K562 (cell line): ENCODE data around the gene FAM20B. TPM values are rescaled to one million over a fixed set of nuclear protein-coding genes. Genes with fewer than 3 reads are reported as not detected.
A peak's percentile ranks its signal among the peaks of the same experiment; 100 is the strongest.

Experiments used
- BACH1 ChIP-seq: fragments of 200-800 bp; sonication (Bioruptor generic); IDR thresholded peaks from 2 replicates; pipeline ENCODE4 v1.6.1; 2016; ENCODE audit warnings: missing genetic modification characterization, missing compliant biosample characterization
- CBX3 ChIP-seq, 2 experiments: IDR thresholded peaks; 1 replicate in 1 of 2; 2 replicates in 1 of 2; pipeline ENCODE4 v1.6.1; 2012; ENCODE audit warnings: inconsistent platforms in 2 of 2, low read length in 2 of 2, borderline replicate concordance in 1 of 2, control low read depth in 1 of 2
- CCAR2 ChIP-seq: fragments of 200-400 bp; formaldehyde crosslinking; IDR thresholded peaks from 2 replicates; pipeline ENCODE4 v1.6.1; 2017; ENCODE audit warnings: mild to moderate bottlenecking, low read depth, low read length
- FOXK2 ChIP-seq, 2 experiments: fragments of 450-650 bp; IDR thresholded peaks in 1 of 2; conservative IDR thresholded peaks in 1 of 2; 2 replicates each; pipeline ENCODE4 v1.6.1; 2016; ENCODE audit warnings: low read depth in 2 of 2, mild to moderate bottlenecking in 1 of 2
- HDAC6 ChIP-seq: IDR thresholded peaks from 2 replicates; pipeline ENCODE4 v1.6.1; 2012; ENCODE audit warnings: low read depth, mild to moderate bottlenecking, control low read depth, inconsistent platforms, low read length, moderate library complexity
- MCM5 ChIP-seq: fragments of 450-650 bp; IDR thresholded peaks from 2 replicates; pipeline ENCODE4 v1.6.1; 2016; ENCODE audit warnings: low read depth
- MYC ChIP-seq, 2 experiments: fragments of 250-450 bp in 1 of 2; sonication (Bioruptor Pico) in 1 of 2; IDR thresholded peaks; 2 replicates each; pipeline versions ENCODE4 v1.5.1 to v1.6.1; 2012 to 2021; ENCODE audit warnings: low read depth in 2 of 2, borderline replicate concordance in 1 of 2, improper control_type of control experiment in 1 of 2, low read length in 1 of 2, mild to moderate bottlenecking in 1 of 2, moderate library complexity in 1 of 2
- PURB ChIP-seq: sonication (generic); formaldehyde crosslinking; IDR thresholded peaks from 2 replicates; pipeline ENCODE4 v1.9.0; 2021; ENCODE audit warnings: low read depth, mild to moderate bottlenecking, missing genetic modification reagents
- SMARCA4 ChIP-seq: fragments of 450-650 bp; IDR thresholded peaks from 2 replicates; pipeline ENCODE4 v1.6.1; 2016
- ZNF316 ChIP-seq: fragments of 450-650 bp; IDR thresholded peaks from 2 replicates; pipeline ENCODE4 v1.6.1; 2016
- ZNF583 ChIP-seq: fragments of 250-450 bp; sonication (Bioruptor Pico); IDR thresholded peaks from 2 replicates; pipeline ENCODE4 v1.4.0; 2020
- ZNF668 ChIP-seq: fragments of 250-450 bp; sonication (Bioruptor Pico); IDR thresholded peaks from 2 replicates; pipeline ENCODE4 v1.8.0; 2022; ENCODE audit warnings: mild to moderate bottlenecking, inconsistent platforms
- polyA plus RNA-seq, 8 experiments: library from polyadenylated mRNA; depleted of rRNA in 4 of 8; stranded (reverse) in 5 of 8; unstranded in 3 of 8; fragments of >200 nt; fragmentation: Nextera tagmentation in 2 of 8; fragmentation: Illumina TruSeq in 1 of 8; extraction: Ambion mirVana in 2 of 8; extraction: Trizol in 1 of 8; gene quantifications; 2 replicates each; pipeline versions ENCODE4 v1.2.1 to v1.2.3, GENCODE V29; 2011 to 2014; ENCODE audit warnings: inconsistent platforms in 1 of 8, missing spikeins in 1 of 8
- total RNA-seq, 7 experiments: library from RNA; depleted of rRNA in 6 of 7; stranded (reverse); fragments of >200 nt in 6 of 7; fragmentation: Illumina TruSeq in 2 of 7; extraction: Trizol in 2 of 7; gene quantifications; 2 replicates each; pipeline versions ENCODE4 v1.2.1 to v1.2.3, GENCODE V29; 2011 to 2021; ENCODE audit warnings: low replicate concordance in 1 of 7
- TF ChIP-seq, protein P1 (sequence below): fragments of 450-650 bp; IDR thresholded peaks from 2 replicates; pipeline ENCODE4 v1.6.1; 2016; ENCODE audit warnings: low read depth
- TF ChIP-seq, protein P2 (sequence below), 2 experiments: fragments of 200-800 bp in 1 of 2; sonication (Bioruptor generic) in 1 of 2; sonication (generic) in 1 of 2; formaldehyde crosslinking in 1 of 2; IDR thresholded peaks in 1 of 2; conservative IDR thresholded peaks in 1 of 2; 2 replicates each; pipeline versions ENCODE4 v1.5.0 to v1.6.1; 2016 to 2020; ENCODE audit warnings: missing compliant biosample characterization in 1 of 2, missing genetic modification characterization in 1 of 2, missing genetic modification reagents in 1 of 2
- TF ChIP-seq, protein P3 (sequence below): fragments of 450-650 bp; formaldehyde crosslinking; IDR thresholded peaks from 2 replicates; pipeline ENCODE4 v1.4.0; 2020; ENCODE audit warnings: mild to moderate bottlenecking
- TF ChIP-seq, protein P4 (sequence below): sonication (generic); formaldehyde crosslinking; IDR thresholded peaks from 2 replicates; pipeline ENCODE4 v1.9.0; 2022; ENCODE audit warnings: mild to moderate bottlenecking, missing genetic modification reagents

The FAM20B gene
- total and polyA plus RNA-seq, 9 of the 15 experiments (the other 6 are each of a cell fraction or from before 2014, with no cell fraction given): 7.2 to 67.5 (median 42.9) TPM

DNA sequence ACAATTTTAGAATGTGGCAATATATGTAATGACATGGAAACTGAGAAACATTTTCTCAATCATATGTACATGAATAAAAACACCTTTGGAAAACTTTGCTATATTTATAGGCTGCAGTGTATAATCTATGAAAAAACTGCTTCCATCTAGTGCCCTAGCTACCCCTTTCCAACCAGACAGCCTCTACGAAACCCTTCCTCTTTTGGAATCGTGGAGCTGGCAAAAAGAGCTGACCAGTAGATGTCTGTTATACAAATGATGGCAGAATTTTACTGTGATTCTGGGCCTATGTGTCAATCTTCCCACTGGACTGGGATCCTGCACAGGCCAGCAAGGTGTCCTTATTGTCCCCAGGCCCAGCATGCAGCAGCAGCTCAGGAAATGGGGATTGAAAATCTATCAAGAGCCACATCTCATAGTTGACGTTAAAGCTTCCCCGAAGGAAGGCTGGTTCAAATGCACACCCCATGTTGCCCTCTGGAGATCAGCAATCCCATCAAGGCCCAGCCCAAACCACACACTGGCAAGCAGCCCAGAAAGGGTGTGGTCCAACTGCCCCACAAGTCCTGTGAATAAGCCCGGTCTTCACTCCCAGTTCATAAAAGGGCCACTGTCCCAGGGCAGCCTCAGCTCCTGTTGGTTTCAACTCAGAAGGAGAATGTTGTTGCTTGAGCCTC is 8.8 kb upstream of the FAM20B start (continued):
- no peak for TF ChIP-seq ZNF583 (CRISPR knock-in tag)
- TF ChIP-seq FOXK2 (conservative IDR thresholded peaks at IDR 0.05 in 1 of 2, IDR thresholded peaks at IDR 0.05 in 1 of 2; ENCODE audit: low read depth in 2 of 2): peak; percentile 69 to 87
- TF ChIP-seq SMARCA4: peak; percentile 90
- no peak for TF ChIP-seq CCAR2
- TF ChIP-seq, protein P1, sequence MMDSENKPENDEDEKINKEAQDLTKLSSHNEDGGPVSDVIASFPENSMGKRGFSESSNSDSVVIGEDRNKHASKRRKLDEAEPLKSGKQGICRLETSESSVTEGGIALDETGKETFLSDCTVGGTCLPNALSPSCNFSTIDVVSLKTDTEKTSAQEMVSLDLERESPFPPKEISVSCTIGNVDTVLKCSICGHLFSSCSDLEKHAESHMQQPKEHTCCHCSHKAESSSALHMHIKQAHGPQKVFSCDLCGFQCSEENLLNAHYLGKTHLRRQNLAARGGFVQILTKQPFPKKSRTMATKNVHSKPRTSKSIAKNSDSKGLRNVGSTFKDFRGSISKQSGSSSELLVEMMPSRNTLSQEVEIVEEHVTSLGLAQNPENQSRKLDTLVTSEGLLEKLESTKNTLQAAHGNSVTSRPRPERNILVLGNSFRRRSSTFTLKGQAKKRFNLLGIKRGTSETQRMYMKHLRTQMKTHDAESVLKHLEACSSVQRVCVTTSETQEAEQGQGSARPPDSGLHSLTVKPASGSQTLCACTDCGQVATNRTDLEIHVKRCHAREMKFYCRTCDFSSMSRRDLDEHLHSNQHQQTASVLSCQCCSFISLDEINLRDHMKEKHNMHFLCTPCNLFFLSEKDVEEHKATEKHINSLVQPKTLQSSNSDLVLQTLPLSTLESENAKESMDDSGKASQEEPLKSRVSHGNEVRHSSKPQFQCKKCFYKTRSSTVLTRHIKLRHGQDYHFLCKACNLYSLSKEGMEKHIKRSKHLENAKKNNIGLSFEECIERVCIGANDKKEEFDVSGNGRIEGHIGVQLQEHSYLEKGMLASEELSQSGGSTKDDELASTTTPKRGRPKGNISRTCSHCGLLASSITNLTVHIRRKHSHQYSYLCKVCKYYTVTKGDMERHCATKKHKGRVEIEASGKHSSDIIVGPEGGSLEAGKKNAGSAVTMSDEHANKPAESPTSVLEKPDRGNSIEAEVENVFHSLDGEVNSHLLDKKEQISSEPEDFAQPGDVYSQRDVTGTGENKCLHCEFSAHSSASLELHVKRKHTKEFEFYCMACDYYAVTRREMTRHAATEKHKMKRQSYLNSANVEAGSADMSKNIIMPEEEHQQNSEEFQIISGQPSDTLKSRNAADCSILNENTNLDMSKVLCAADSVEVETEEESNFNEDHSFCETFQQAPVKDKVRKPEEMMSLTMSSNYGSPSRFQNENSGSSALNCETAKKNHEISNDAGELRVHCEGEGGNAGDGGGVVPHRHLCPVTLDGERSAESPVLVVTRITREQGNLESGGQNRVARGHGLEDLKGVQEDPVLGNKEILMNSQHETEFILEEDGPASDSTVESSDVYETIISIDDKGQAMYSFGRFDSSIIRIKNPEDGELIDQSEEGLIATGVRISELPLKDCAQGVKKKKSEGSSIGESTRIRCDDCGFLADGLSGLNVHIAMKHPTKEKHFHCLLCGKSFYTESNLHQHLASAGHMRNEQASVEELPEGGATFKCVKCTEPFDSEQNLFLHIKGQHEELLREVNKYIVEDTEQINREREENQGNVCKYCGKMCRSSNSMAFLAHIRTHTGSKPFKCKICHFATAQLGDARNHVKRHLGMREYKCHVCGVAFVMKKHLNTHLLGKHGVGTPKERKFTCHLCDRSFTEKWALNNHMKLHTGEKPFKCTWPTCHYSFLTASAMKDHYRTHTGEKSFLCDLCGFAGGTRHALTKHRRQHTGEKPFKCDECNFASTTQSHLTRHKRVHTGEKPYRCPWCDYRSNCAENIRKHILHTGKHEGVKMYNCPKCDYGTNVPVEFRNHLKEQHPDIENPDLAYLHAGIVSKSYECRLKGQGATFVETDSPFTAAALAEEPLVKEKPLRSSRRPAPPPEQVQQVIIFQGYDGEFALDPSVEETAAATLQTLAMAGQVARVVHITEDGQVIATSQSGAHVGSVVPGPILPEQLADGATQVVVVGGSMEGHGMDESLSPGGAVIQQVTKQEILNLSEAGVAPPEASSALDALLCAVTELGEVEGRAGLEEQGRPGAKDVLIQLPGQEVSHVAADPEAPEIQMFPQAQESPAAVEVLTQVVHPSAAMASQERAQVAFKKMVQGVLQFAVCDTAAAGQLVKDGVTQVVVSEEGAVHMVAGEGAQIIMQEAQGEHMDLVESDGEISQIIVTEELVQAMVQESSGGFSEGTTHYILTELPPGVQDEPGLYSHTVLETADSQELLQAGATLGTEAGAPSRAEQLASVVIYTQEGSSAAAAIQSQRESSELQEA: no peak
- no peak for TF ChIP-seq ZNF668 (CRISPR knock-in tag)
- TF ChIP-seq PURB (CRISPR knock-in tag): no peak
- no peak for TF ChIP-seq HDAC6
- TF ChIP-seq, protein P2, sequence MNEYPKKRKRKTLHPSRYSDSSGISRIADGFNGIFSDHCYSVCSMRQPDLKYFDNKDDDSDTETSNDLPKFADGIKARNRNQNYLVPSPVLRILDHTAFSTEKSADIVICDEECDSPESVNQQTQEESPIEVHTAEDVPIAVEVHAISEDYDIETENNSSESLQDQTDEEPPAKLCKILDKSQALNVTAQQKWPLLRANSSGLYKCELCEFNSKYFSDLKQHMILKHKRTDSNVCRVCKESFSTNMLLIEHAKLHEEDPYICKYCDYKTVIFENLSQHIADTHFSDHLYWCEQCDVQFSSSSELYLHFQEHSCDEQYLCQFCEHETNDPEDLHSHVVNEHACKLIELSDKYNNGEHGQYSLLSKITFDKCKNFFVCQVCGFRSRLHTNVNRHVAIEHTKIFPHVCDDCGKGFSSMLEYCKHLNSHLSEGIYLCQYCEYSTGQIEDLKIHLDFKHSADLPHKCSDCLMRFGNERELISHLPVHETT (CRISPR knock-in tag; conservative IDR thresholded peaks at IDR 0.05 in 1 of 2, IDR thresholded peaks at IDR 0.05 in 1 of 2): peak in 1 of 2 experiments; percentile 78; a peak in 2 of 4 replicates
- no peak for TF ChIP-seq CBX3 (IDR thresholded peaks at IDR 0.05; ENCODE audit: borderline replicate concordance in 1 of 2, low read length in 2 of 2)
- TF ChIP-seq, protein P3, sequence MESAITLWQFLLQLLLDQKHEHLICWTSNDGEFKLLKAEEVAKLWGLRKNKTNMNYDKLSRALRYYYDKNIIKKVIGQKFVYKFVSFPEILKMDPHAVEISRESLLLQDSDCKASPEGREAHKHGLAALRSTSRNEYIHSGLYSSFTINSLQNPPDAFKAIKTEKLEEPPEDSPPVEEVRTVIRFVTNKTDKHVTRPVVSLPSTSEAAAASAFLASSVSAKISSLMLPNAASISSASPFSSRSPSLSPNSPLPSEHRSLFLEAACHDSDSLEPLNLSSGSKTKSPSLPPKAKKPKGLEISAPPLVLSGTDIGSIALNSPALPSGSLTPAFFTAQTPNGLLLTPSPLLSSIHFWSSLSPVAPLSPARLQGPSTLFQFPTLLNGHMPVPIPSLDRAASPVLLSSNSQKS (CRISPR knock-in tag): no peak
- TF ChIP-seq MYC (IDR thresholded peaks at IDR 0.05; ENCODE audit: low read depth, low read length): 0 out of 2 replicates have a peak, but pooled peaks have one; percentile 65
- TF ChIP-seq MYC (CRISPR knock-in tag; IDR thresholded peaks at IDR 0.05; ENCODE audit: borderline replicate concordance, low read depth): no peak
- no peak for TF ChIP-seq MCM5
- no peak for TF ChIP-seq ZNF316
- TF ChIP-seq, protein P4, sequence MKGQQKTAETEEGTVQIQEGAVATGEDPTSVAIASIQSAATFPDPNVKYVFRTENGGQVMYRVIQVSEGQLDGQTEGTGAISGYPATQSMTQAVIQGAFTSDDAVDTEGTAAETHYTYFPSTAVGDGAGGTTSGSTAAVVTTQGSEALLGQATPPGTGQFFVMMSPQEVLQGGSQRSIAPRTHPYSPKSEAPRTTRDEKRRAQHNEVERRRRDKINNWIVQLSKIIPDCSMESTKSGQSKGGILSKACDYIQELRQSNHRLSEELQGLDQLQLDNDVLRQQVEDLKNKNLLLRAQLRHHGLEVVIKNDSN (CRISPR knock-in tag): no peak
- TF ChIP-seq BACH1: no peak
